GM21526 (cell line): ENCODE data around the gene OR9Q1.
"Not testable (repeated sequence)": the region's sequence is repeated elsewhere in the genome, so short reads cannot be mapped to it uniquely, and the experiment has no call there.

Source experiments
- ATAC-seq: cut with Tn5 transposase; IDR thresholded peaks from one replicate; pipeline ENCODE4 v1.9.1; 2021; ENCODE audit warnings: moderate library complexity; ENCODE audit not compliant: unreplicated experiment, low FRiP score

OR9Q1 gene

DNA sequence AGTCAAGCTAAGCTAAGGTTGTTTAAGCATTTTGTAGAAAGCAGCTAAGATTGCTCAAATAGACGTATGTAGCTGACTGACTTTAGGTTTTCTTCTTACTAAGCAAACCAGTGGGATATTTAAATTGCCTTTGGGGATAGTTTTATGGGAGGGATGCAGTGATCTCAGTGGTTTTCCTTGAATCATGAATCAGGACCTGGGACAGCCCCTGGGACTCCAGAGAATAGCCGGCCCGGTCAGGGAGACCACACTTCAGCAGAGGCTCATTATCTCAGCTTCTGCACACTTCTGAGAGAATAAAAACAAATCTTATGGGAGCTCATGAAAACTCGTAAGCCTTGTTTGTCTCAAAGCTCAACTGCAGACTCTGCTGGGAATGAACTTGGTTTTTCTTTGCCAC lies 101.8 kb downstream of the OR9Q1 start, which contains the start of gene OR9I1:
Gene OR9I1, minus strand, starts transcription at position 62 of the 400 bp plus-strand sequence. CDS start 6,086 bp downstream, outside the sequence.
- ATAC-seq = no peak

GRCh38 chr11:58127350-58127749 lies 103.7 kb downstream of the OR9Q1 start:
- no peak for ATAC-seq

GRCh38 chr11:58133309-58134076 lies 109.8 kb downstream of the OR9Q1 start:
- no peak for ATAC-seq

GRCh38 chr11:58134151-58134550 lies 110.5 kb downstream of the OR9Q1 start:
- ATAC-seq = no peak

DNA sequence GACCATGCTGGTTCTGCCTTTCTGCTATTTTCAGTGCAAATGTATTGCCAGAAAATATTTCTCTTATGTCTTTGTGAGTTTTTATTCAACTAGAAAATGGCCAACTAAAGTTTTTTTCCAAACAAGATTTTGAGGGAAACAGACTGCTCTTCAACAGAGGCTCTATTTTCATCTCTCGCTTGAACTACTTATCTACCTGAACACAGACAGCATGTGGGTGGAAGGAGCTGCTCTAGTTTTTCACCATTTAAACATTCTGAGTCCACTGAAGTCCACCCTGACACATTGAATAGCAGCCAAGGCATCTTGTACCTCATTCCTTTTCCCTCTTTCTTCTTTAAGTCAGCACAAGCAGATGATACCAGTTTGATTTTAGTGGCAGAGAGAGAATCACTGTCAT lies 111.5 kb downstream of the OR9Q1 start:
- no peak for ATAC-seq

- ATAC-seq = no peak
Measured at GRCh38 chr11:58142761-58143160, 119.1 kb downstream of the OR9Q1 start.

GRCh38 chr11:58152781-58153180 lies 129.1 kb downstream of the OR9Q1 start:
- no peak for ATAC-seq

DNA sequence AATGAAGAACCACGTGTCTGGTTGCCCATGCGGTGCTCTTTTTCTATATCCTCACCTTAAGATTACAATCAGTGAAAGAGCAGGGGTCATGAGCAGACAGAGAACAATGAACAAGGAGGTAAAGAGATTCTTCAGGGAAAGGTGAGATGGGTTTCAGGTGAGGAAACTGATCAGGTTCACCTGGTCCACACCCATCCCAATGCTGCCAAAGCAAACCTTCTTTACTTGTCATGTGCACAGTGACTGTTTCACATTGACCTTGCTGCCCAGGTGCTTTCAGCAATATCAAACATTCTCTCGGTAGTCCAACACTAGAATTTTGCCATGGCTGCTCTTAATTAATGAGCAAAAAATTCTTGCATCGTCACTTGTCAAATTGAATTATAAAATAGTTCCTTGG lies 140.7 kb downstream of the OR9Q1 start:
- no peak for ATAC-seq

DNA sequence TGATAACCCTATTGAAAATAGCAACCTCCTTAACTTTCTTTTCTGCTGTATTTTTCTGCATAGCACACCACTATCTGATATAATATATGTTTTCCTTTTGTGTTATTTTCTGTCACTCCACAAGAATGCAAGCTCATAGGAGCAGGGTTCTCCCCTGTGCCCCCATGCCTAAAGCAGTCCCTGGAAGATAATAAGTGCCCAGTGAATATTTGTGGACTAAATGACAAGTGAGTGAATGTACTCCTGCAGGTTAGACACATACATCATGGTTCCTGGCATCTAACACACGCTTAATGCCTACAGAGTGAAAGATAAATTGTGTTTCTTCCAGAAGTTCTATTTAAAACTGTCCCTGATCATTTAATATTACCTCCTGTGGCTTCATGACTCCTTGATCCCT lies 141.3 kb downstream of the OR9Q1 start:
- no peak for ATAC-seq

DNA sequence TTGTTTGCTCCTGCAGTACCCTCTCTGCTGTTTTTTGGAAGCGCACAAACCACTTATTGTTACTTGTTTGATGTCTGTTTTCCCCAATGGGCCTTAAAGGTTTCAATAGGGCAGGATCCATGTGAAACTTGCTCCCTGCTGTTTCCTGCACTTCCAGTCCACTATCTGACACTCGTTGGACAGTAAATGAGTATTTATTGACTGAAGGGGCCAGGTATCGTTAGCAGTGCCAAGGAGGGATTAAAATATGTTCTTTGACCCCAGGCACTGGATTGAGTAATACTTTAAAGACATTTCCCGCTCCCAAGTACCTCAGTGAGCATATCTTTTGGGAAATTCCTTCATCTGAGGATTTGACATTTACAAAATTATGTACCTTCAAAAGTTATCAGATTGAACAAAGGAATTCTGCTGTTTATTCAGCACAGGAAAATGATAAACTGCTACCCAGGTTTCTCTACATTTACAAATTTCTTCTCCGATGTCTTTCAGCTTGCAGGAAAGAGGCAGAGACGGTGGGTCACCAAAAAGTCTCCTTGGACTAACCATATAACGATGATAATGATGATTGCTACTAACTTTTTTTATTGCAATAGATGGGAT lies 141.9 kb downstream of the OR9Q1 start:
- ATAC-seq = no peak

- no peak for ATAC-seq
Measured at GRCh38 chr11:58177409-58178054, 153.9 kb downstream of the OR9Q1 start.

DNA sequence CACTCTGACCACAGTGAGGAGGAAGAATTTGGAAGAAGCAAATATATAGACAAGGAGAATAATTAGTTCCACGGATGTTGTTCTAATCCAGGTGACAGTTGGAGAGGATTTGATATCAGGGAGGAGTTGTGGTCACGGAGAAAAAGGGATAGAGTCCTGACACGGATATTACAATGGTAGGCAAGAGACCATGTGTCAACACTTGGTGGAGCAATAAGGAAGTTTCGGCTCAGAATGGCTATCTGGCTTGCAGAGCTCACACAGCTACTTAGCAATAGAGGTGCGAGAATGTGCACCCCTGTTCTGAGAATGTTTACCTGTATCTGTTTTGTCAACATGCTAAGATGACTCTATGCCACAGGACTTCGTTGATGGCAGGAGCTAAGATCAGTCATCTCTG lies 154.8 kb downstream of the OR9Q1 start:
- no peak for ATAC-seq

GRCh38 chr11:58179648-58180047 lies 156.0 kb downstream of the OR9Q1 start:
- ATAC-seq = no peak

- no peak for ATAC-seq
Measured at GRCh38 chr11:58186938-58187337, 163.3 kb downstream of the OR9Q1 start.

GRCh38 chr11:58188770-58189169 lies 165.1 kb downstream of the OR9Q1 start, which contains the start of gene OR9Q2:
OR9Q2 (plus strand) TSS chr11:58189070; CDS start chr11:58190491, 1,421 bp downstream.
- ATAC-seq = no peak

DNA sequence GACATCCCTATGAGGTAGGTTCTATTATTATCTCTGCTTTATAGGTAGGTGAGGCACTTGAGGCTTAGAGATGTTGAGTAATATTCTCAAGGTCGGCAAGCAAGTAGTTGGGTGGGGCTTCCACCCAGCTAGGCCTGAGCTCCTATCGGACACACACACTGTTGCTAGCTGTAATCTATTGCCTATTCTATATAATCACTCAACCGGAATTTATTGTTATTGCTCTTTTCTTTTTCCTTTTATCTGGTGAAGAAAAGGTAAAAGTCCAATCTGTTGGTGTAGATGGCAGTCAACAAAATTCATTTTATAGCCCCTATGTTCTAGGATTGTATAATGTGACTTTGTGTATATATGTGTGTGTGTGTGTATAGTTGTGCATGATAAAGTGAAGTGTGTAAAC lies 168.5 kb downstream of the OR9Q1 start:
- ATAC-seq = no peak

DNA sequence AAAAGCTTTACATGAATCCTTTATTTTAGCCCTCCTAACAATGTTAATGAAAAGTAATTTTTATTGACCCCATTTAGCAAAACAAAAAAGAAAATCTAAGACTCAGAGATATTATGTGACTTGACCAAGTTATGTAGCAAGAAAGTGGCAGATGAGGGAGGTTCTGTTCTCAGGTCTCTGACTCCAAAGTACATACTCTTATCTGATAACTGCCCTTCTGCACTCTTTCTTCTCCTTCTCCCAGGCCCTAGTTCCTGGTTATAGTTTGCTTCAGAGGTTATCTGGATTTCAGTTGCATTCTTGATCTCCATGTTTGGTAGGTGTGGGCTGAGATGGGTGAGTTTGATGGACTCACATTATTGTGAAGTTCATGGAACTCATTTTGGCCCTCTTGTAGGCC lies 169.7 kb downstream of the OR9Q1 start:
- ATAC-seq = no peak

- no peak for ATAC-seq
Measured at GRCh38 chr11:58195939-58196338, 172.3 kb downstream of the OR9Q1 start.

DNA sequence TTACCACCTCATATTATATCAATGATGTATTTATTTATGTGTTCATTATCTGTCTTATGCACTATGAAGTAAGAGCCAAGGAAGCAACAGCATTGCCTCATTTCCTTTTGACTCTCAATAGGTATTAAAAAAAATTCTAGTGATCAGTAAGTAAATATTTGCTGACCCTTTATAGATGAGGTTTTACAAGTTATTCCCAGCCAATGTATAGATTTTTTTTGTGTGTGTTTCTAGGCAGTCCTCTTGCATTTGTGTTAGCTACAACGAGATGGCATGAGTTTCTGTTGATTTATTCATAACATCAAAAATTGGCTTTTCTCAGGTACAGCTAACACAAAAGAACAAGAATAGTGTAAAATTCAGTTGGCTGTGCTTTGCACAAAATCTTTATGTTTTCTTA lies 175.6 kb downstream of the OR9Q1 start:
- no peak for ATAC-seq

- no peak for ATAC-seq
Measured at GRCh38 chr11:58204042-58204441, 180.4 kb downstream of the OR9Q1 start, which contains the start of gene OR1S2. OR1S2 (minus strand) TSS chr11:58204142; CDS start chr11:58204142, 0 bp downstream.

- ATAC-seq = not testable (repeated sequence)
Measured at GRCh38 chr11:58212420-58212819, 188.7 kb downstream of the OR9Q1 start, which contains the start of gene OR1S1. OR1S1 (plus strand) TSS chr11:58212720.
